Measurements from ENCODE around the gene PHACTR1.

DNA sequence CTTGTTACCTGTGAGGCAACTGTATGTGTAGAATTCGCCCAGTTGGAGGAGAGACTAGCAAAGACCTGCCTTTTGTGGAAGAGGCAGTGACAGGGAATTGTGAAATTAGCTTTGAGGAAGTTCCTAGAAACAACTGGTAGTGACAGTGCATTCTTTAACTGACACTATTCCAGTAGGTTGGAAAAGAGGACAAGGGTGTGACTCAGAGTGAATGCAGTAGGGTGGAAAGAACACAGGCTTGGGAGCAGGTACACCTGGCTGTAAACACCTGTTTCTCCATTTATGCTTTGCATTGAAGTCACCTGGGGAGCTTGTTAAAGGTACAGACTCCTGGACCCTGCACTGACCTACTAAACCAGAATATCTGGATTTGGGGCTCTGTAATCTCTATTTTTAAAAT, 295.7 kb downstream of the PHACTR1 start:
- TF ChIP-seq, protein P1, sequence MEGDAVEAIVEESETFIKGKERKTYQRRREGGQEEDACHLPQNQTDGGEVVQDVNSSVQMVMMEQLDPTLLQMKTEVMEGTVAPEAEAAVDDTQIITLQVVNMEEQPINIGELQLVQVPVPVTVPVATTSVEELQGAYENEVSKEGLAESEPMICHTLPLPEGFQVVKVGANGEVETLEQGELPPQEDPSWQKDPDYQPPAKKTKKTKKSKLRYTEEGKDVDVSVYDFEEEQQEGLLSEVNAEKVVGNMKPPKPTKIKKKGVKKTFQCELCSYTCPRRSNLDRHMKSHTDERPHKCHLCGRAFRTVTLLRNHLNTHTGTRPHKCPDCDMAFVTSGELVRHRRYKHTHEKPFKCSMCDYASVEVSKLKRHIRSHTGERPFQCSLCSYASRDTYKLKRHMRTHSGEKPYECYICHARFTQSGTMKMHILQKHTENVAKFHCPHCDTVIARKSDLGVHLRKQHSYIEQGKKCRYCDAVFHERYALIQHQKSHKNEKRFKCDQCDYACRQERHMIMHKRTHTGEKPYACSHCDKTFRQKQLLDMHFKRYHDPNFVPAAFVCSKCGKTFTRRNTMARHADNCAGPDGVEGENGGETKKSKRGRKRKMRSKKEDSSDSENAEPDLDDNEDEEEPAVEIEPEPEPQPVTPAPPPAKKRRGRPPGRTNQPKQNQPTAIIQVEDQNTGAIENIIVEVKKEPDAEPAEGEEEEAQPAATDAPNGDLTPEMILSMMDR (IDR thresholded peaks at IDR 0.05), result no peak
- TF ChIP-seq POLR2A (IDR thresholded peaks at IDR 0.05), result no peak
